ENCODE measurements around the gene INO80B. TPM values are rescaled to one million over a fixed set of nuclear protein-coding genes. Genes with fewer than 3 reads are reported as not detected.
"Not testable (repeated sequence)": the region's sequence is repeated elsewhere in the genome, so short reads cannot be mapped to it uniquely, and the experiment has no call there.

Gene INO80B
- total RNA-seq, 1 donor from 2014 or later: 30.6 TPM

DNA sequence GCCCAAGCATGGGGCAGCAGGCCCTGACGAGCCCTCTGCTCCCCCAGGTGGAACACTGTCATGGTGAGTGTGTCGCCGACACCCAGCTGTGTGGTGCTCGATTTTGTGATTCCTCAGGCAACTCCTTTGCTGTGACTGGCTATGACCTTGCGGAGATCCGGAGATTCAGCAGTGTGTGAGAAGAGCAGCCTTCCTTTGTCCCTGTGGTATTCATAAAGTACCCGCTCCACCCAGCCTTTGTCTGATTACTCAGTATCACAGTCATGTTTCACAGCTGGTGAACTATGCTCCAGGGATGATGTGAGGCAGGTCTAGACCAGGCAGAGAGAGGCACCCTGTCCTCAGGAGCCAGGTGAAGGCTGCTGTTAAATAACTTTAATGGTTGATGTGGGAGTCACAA is 29.4 kb upstream of the INO80B start:
- DNase-seq (ENCODE audit: low spot score): no peak

DNA sequence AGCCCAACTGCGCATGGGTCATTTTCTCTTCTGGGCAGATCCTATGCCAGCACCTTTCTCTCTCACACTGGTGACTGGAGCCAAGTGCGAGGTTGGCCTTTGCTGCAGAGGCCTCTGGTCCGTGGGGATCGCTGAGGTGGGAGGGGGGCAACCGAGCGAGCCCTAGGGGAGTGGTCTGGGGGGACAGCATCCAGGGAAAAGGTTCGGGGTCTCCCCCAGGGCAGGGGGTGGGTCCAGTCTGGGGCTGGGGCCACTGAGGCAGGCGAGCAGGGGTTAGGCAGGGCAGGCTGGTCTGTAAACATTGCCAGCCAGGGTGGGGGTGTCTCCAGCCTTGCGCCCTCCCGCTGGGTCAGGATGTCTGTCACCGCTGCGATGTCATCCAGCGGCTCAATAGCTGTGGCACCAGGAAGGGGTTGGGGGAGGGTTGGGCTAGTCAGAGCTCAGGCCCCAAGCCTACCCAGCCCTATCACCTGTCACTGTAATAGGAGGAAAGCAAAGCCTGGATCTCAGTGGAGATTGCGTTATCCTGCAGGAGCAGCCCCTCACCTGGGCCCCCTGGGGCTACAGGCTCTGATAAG is 28.6 kb upstream of the INO80B start:
- no peak for DNase-seq (ENCODE audit: low spot score)

DNA sequence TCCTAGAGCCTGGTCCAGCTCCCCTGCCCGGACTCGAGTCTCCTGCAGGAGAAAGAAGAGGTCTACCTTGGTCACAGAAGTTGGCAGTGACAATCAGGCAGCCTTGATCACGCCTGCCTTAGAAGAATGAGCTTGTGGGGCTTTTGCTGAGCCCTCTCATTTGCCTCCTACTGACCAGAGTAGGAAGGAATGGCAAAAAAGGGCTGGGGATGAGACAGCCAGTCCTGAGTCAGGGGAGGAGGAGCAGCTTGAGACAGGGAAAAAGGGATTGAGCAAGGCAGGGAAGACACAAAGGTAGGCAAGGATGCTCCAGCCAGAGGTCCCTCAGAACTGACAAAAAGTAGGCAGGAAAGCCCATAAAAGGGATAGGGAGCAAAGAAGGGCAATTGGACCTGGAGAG is 27.3 kb upstream of the INO80B start:
- no peak for DNase-seq (ENCODE audit: low spot score)

- DNase-seq (ENCODE audit: low spot score): no peak
Measured at GRCh38 chr2:74428675-74429074, 26.2 kb upstream of the INO80B start.

DNA sequence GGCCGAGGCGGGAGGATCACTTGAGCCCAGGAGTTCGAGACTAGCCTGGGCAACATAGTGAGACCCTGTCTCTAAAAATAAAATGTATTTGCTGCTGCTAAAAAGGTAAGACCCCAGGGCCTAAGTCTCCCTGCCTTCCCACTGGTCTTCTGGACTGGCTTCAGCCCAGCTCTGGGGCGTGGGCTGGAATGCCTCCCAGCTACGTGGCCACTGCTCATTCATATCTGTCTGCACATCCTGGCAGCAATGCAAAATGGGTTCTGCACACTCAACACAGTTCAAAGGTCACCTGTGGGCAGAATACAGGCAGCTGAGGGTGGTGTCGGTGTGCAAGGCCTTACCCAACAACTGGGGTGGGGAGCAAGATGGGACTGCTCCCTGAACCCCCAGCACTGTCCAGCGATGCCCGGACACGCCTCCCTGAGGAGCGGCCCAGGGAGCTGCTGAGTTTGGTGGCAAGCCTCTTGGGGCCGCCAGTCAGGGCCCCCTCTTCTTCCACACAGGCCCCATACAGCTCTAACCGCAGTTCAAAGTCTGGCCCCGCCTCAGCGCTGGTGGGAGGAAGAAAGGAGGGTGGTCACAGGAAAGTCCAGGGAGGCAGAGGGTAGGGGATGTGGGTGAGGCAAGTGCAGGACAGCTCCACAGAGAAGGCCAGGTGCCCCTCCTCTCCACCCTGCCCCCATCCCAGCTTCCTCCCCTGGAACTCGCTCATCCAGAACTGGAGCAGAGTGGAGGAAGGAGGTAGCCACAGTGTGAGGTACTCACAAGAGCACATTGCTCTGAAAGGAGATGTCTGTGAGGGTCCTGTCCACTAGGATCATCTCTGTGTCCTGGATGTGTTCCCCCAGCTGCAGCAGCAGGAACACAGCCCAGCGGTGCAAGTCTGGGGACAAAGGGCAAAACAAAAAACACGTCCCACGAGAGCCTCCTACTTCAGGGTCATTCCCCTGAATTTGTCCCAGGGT is 25.1 kb upstream of the INO80B start:
- no peak for DNase-seq (ENCODE audit: low spot score)

DNA sequence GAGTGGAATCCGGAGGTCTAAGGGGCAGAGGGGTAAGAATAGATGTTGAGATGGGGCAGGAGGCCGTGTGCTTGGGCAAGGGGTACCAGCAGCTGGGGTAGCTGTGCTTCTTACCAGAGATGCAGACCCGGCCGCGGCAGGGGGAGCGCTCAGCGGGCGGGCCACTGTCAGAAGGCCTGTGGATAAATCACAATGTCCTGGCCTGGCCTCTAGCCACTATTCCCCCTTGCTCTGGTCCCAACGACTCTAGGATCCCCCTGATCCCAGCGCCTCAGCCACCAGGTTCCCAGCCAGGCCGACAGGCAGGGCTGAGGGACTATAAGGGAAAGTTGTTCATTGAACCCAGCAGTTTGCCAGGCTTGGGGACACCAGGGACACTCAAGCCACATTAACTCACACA is 24.4 kb upstream of the INO80B start:
- no peak for DNase-seq (ENCODE audit: low spot score)

DNA sequence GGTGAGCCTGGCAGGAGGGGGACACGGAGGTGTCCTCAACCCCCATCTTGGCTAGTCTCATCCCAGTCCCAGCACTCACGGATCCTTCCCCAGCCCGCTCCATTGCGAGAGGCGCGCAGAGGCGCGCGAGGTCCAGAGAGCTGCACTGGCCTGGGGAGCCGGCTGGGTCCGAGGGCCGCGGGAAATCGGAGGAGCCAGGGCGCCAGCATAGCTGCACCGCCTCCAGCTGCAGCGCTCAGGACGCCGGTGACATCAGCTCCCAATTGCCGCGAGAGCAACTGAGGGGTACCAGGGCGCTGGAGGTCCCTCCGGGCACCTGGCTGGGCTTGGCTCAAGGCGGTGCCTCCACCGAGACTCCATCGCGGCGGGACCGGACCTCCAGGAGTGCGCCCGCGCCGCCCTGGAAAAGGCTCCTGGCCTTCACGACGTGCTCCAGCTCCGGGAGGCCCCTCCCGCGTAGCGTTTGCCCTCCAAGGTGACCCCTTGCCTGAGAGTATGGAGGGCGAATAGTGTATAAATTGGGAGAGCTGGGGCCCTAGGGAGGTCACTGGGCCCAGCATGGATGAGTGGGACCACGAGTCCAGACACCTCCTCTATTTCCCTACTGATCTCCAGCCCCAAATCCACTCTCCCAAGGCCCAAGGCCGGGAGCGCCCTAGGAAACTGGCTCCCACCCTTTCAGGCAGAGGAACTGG is 18.6 kb upstream of the INO80B start:
- DNase-seq (ENCODE audit: low spot score): no peak

DNA sequence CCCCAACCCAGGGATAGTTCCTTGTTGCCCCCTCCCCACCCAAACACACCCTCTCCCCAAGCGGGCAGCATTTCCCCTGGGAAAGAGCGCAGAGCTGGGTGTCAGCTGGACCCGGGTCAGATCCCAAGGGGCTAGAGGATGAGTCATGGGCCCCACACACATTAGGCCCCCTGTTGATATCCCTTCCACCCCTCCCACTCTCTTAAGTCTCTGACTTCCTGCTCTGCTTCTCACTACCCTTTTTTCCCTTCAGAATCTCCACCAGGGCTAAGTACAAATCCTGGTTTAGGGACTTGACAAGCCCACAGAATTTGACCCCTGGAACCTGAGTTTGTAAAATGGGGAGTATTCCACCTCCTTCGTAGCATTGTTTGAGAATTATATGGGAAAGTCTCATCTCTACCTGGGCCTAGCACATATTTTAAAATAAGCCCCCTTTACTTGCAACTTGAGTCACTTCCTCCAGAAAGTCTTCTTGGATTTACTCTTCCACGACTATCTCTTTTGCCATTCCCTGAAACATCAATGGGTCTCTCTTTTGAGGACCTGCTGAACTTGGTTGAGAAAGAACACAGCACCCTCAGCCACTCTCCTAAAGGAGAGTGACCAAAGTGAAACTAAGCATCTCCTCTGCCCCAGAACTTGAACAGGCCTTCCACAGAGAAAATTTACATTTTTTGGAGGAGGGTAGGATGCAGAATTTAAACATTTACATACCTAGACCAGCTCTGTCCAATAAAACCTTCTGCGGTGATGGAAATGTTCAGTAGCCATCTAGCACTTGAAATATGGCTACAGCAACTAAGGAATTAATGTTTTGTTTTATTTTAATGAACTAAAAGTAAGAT is 17.8 kb upstream of the INO80B start:
- no peak for DNase-seq (ENCODE audit: low spot score)

DNA sequence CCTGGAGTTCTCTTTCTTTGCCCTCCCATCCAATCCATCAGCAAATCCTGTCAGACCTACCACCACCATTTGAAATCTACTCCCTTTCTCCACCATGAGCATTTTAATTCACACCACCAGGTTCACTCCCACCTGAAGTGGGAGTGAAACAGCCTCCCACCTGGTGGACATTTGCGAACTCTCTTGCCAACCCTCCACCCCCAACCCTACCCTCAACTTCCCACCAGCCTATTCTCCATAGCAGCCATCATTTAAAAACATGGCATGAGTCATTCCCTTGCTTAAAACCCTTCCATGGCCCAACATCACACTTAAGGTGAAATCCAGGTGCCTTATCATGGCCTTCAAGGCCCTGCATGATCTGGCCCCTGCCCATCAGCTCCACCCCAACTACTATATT is 16.6 kb upstream of the INO80B start:
- no peak for DNase-seq (ENCODE audit: low spot score)

DNA sequence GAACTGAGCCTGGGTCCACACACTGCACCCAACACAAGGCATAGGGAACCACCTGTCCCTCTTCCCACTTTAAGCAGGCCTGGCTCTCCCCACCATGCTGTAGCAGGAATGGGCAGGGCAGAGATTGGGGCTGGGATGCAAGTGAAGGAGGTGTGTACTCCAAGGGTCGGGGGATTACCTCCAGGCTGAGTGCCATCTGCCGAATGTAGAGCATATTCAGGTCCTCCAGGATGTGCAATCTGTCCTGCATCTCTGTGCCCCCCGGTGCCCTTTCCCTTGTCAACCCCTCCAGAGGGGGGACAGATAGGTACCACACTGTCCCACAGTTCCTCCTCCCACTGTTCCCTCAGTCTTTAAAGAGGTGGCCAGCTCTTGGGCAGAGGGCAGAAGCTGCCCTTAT is 15.5 kb upstream of the INO80B start:
- no peak for DNase-seq (ENCODE audit: low spot score)

DNA sequence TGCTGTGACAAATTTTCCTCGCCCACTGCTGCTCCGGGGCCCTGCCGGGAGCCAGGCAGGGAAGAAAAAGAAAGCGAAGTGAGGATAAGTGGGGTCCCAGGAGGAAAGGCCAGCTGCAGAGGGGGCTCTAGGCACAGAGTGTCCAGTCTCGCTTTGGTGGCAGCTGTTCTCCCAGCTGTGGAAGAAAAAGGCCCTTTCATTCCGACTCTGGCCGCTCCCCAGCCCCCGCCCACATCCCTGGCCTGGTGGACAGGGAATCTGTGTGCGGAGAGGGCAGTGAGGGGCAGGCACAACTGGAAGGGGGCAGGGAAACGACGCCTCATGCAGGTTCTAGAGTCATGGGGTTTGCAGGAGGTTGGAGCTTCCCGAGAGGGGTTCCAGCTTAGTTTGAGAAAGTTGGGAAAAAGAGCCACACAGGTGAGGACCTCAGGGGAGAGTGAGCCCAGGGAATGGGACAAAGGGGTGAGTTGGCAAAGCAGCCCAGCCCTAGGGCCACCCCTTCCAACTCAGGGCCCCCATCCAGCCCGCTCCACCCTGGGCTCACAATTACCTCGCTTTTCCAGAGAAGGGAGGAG is 15.0 kb upstream of the INO80B start:
- DNase-seq (ENCODE audit: low spot score): no peak

DNA sequence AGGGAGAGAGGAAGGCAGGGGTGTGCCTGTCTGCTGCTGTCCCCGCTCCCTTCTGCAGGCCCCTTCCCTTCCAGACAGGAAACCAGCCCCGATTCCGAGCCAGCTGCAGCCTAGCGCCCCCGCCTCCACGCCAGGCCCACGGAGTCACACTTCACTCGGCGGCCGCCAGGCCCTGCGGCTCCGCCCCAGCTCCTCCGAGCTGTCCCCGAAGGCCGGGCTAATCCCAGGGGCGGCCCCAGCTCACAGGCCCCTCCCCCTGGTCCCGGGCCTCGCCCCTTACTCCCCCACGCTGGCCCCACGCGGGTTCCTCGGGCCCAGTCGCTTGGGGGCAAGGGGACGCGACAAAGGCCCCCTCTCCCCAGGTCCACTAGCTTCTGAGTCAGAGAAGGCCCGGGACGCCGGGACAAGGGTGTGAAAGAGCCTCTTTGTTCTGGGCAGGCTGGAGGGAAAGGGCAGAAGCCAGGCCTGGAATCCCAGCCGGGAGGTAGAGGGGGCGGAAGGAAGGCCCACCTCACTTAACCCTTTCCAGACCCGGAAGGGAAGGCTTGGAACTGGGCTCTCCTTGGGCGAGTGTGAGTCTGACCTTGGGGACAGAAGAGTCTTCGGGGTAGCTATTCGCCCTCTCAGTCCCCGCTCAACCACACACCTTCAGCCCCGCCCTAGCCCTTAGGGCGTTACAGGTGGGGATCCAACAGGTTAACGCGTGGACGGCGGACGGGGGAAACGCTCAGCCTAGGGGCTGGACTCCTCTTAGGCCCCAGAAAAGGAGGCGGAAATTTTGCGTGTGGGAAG is 14.3 kb upstream of the INO80B start:
- peak; percentile 93 for DNase-seq (ENCODE audit: low spot score)

DNA sequence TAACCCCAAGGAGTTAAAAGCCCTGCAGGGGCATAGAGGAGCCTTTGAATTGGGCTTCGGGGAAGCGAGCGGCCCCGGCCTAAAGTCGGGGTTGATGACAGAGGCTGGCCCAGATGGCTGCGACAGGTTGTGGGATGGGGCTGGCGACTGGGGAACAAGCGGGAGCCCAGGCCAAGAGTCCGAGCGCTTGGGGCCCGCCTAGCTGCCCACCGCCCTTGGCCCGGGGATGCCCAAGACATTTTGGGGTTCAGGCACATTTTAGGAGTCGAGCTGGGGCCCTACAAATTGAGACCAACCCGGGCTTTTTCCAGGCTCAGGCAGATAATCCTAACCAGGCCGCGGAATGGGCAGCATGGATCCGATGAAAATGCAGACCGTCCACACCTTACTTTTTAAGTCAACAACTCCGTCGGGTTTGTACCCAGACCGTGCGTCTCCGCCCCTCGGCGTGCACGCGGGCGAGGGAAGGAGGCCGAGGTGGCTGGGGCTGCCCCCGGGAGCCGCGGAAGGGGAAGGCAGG is 13.7 kb upstream of the INO80B start:
- no peak for DNase-seq (ENCODE audit: low spot score)

GRCh38 chr2:74441690-74442482 is 13.0 kb upstream of the INO80B start, which contains the start of gene RTKN:
Gene RTKN (minus strand): TSS chr2:74441937. CDS start chr2:74441816, 121 bp downstream.
- DNase-seq (ENCODE audit: low spot score): peak; percentile 91

- DNase-seq (ENCODE audit: low spot score): not testable (repeated sequence)
Measured at GRCh38 chr2:74442483-74443297, 12.2 kb upstream of the INO80B start.

DNA sequence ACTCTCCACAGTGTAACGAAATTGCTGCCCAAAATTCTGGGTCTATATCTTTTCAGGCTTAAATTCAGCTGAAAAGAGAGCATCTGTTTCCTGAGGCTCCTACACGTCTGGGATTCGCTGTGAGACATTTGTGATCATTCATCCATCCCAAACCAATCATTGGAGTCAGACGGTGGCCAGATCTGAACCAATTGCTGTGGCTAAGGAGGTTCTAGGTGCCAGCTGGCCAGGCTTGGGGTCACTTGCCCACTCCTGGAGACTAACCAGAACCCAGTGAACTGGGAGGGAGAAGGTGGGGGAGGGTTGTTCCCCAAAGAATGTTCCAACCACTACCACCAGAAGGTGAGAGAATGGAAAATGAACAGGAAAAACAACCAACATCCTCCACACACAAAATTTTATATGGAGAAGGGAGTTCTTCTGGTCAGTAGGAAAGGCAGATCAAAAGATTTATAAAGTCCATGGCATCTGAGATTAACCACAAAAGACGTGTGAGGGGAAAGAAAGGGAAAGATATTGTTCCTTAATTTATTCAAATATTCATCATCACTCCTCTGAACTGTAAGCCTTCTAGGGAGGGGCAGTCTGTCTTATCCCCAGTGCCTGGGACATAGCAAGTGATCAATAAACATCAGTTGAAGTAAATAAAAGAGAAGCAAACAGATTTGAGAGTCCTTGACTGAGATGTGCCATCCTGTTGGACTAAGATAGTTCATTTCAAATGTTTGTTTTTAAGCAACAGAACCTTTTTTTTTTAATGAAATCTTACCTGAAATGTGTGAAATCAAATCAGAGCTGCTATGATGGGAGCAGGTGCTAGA is 10.2 kb upstream of the INO80B start:
- no peak for DNase-seq (ENCODE audit: low spot score)
